Measurements from ENCODE around the gene ELMO3.

The ELMO3 gene

GRCh38 chr16:67180166-67180565, 18.8 kb upstream of the ELMO3 start:
- Histone ChIP-seq H3K4ac (ENCODE audit: low read depth, low read length) (no peak overlapping the region), H3K4me2 (ENCODE audit: low read length) (no peak overlapping the region), H3K9ac (ENCODE audit: low read length) (no peak overlapping the region), H4K8ac (ENCODE audit: low read depth, low read length) (no peak overlapping the region), H2BK5ac (ENCODE audit: low read length) (no peak overlapping the region), H3K27me3 (ENCODE audit: insufficient read depth, low read length, poor library complexity) (peaks cover under 1% of the 10 kb centered on the region), H3K27ac (ENCODE audit: low read depth, low read length) (no peak overlapping the region), H3K23ac (ENCODE audit: low read length) (no peak overlapping the region), H3K4me3 (ENCODE audit: low read length) (no peak overlapping the region), H3K36me3 (ENCODE audit: control insufficient read depth, insufficient read depth, low read length) (no peaks in the 10 kb centered on the region), H2AK5ac (ENCODE audit: low read length) (no peak overlapping the region), H3K4me1 (ENCODE audit: control insufficient read depth, low read depth, low read length) (peaks cover 3% of the 10 kb centered on the region), H2BK120ac (ENCODE audit: low read depth, low read length) (no peak overlapping the region), H3K56ac (ENCODE audit: low read length) (no peak overlapping the region), H3K18ac (ENCODE audit: low read length) (no peak overlapping the region), H2BK15ac (replicated peaks; ENCODE audit: low read depth) (no peak overlapping the region), H4K5ac (ENCODE audit: low read length) (no peak overlapping the region), H3K79me2 (ENCODE audit: control insufficient read depth, insufficient read depth, low read length) (no peaks in the 10 kb centered on the region), H3K79me1 (ENCODE audit: low read length) (peaks cover 4% of the 10 kb centered on the region)
- DNase-seq, result no peak
- no CpG with 5 or more reads among the region's 16 CpGs for WGBS (ENCODE audit: extremely low coverage, insufficient coverage, low lambda C conversion rate)

GRCh38 chr16:67181346-67181745, 17.6 kb upstream of the ELMO3 start:
- Histone ChIP-seq H3K4ac (ENCODE audit: low read depth, low read length) (no peak overlapping the region), H3K27me3 (ENCODE audit: insufficient read depth, low read length, poor library complexity) (no peaks in the 10 kb centered on the region), H2BK5ac (ENCODE audit: low read length) (no peak overlapping the region), H3K79me1 (ENCODE audit: low read length) (peaks cover 4% of the 10 kb centered on the region), H3K36me3 (ENCODE audit: control insufficient read depth, insufficient read depth, low read length) (no peaks in the 10 kb centered on the region), H2AK5ac (ENCODE audit: low read length) (no peak overlapping the region), H3K56ac (ENCODE audit: low read length) (no peak overlapping the region), H2BK120ac (ENCODE audit: low read depth, low read length) (no peak overlapping the region), H3K79me2 (ENCODE audit: control insufficient read depth, insufficient read depth, low read length) (no peaks in the 10 kb centered on the region), H3K4me3 (ENCODE audit: low read length) (no peak overlapping the region), H3K9ac (ENCODE audit: low read length) (no peak overlapping the region), H3K4me1 (ENCODE audit: control insufficient read depth, low read depth, low read length) (peaks cover 3% of the 10 kb centered on the region), H3K4me2 (ENCODE audit: low read length) (no peak overlapping the region), H3K27ac (ENCODE audit: low read depth, low read length) (no peak overlapping the region), H2BK15ac (replicated peaks; ENCODE audit: low read depth) (no peak overlapping the region), H4K5ac (ENCODE audit: low read length) (no peak overlapping the region), H3K23ac (ENCODE audit: low read length) (no peak overlapping the region), H4K8ac (ENCODE audit: low read depth, low read length) (no peak overlapping the region), H3K18ac (ENCODE audit: low read length) (no peak overlapping the region)
- no CpG with 5 or more reads among the region's 2 CpGs for WGBS (ENCODE audit: extremely low coverage, insufficient coverage, low lambda C conversion rate)
- no peak for DNase-seq

GRCh38 chr16:67182288-67182687, 16.6 kb upstream of the ELMO3 start:
- H2AK5ac ChIP-seq (ENCODE audit: low read length), result no peak overlapping the region
- H3K4ac ChIP-seq (ENCODE audit: low read depth, low read length), result no peak overlapping the region
- no peak overlapping the region for H3K18ac ChIP-seq (ENCODE audit: low read length)
- no peak overlapping the region for H4K8ac ChIP-seq (ENCODE audit: low read depth, low read length)
- no peaks in the 10 kb centered on the region for H3K36me3 ChIP-seq (ENCODE audit: control insufficient read depth, insufficient read depth, low read length)
- H2BK120ac ChIP-seq (ENCODE audit: low read depth, low read length), result no peak overlapping the region
- no peak overlapping the region for H3K27ac ChIP-seq (ENCODE audit: low read depth, low read length)
- H3K56ac ChIP-seq (ENCODE audit: low read length), result peak overlapping the region; percentile 25
- H3K79me2 ChIP-seq (ENCODE audit: control insufficient read depth, insufficient read depth, low read length), result no peaks in the 10 kb centered on the region
- no peak overlapping the region for H3K4me2 ChIP-seq (ENCODE audit: low read length)
- no peak overlapping the region for H3K23ac ChIP-seq (ENCODE audit: low read length)
- H2BK5ac ChIP-seq (ENCODE audit: low read length), result no peak overlapping the region
- no peaks in the 10 kb centered on the region for H3K27me3 ChIP-seq (ENCODE audit: insufficient read depth, low read length, poor library complexity)
- no peak overlapping the region for H3K4me3 ChIP-seq (ENCODE audit: low read length)
- H2BK15ac ChIP-seq (replicated peaks; ENCODE audit: low read depth), result no peak overlapping the region
- peak overlapping the region; percentile 27 for H3K9ac ChIP-seq (ENCODE audit: low read length)
- peaks cover 3% of the 10 kb centered on the region for H3K4me1 ChIP-seq (ENCODE audit: control insufficient read depth, low read depth, low read length)
- H3K79me1 ChIP-seq (ENCODE audit: low read length), result peaks cover 4% of the 10 kb centered on the region
- no CpG with 5 or more reads among the region's 2 CpGs for WGBS (ENCODE audit: extremely low coverage, insufficient coverage, low lambda C conversion rate)
- DNase-seq, result no peak
- H4K5ac ChIP-seq (ENCODE audit: low read length), result no peak overlapping the region

GRCh38 chr16:67183284-67183626, 15.7 kb upstream of the ELMO3 start:
- Histone ChIP-seq H3K23ac (ENCODE audit: low read length) (no peak overlapping the region), H2BK120ac (ENCODE audit: low read depth, low read length) (no peak overlapping the region)
- no CpG with 5 or more reads among the region's 11 CpGs for WGBS (ENCODE audit: extremely low coverage, insufficient coverage, low lambda C conversion rate)

GRCh38 chr16:67183627-67184452, 15.1 kb upstream of the ELMO3 start, which contains the start of gene MATCAP1:
TSS of gene MATCAP1 (minus strand) at chr16:67183963. CDS start at chr16:67180610, 3,353 bp downstream.
- no peak within 1 kb of the TSS for H2BK120ac ChIP-seq (ENCODE audit: low read depth, low read length)
- H3K4me1 ChIP-seq (ENCODE audit: control insufficient read depth, low read depth, low read length), result peaks cover 3% of the 10 kb centered on the region
- WGBS (ENCODE audit: extremely low coverage, insufficient coverage, low lambda C conversion rate), result no CpG with 5 or more reads among the region's 77 CpGs
- H2AK5ac ChIP-seq (ENCODE audit: low read length), result peak within 1 kb of the TSS; percentile 73
- peak within 1 kb of the TSS; percentile 19 for H3K23ac ChIP-seq (ENCODE audit: low read length)
- H3K36me3 ChIP-seq (ENCODE audit: control insufficient read depth, insufficient read depth, low read length), result no peaks in the 10 kb centered on the region
- H3K4ac ChIP-seq (ENCODE audit: low read depth, low read length), result no peak within 1 kb of the TSS
- H3K79me2 ChIP-seq (ENCODE audit: control insufficient read depth, insufficient read depth, low read length), result no peaks in the 10 kb centered on the region
- no peak within 1 kb of the TSS for H4K5ac ChIP-seq (ENCODE audit: low read length)
- no peaks in the 10 kb centered on the region for H3K27me3 ChIP-seq (ENCODE audit: insufficient read depth, low read length, poor library complexity)
- peak within 1 kb of the TSS; percentile 63 for H3K4me3 ChIP-seq (ENCODE audit: low read length)
- no peak within 1 kb of the TSS for H4K8ac ChIP-seq (ENCODE audit: low read depth, low read length)
- no peak within 1 kb of the TSS for H2BK15ac ChIP-seq (replicated peaks; ENCODE audit: low read depth)
- H3K79me1 ChIP-seq (ENCODE audit: low read length), result peaks cover 4% of the 10 kb centered on the region
- peak within 1 kb of the TSS; percentile 92 for H3K4me2 ChIP-seq (ENCODE audit: low read length)
- peak within 1 kb of the TSS; percentile 15 for H3K18ac ChIP-seq (ENCODE audit: low read length)
- peak within 1 kb of the TSS; percentile 98 for H3K56ac ChIP-seq (ENCODE audit: low read length)
- H3K27ac ChIP-seq (ENCODE audit: low read depth, low read length), result no peak within 1 kb of the TSS
- peak within 1 kb of the TSS; percentile 85 for H3K9ac ChIP-seq (ENCODE audit: low read length)
- peak within 1 kb of the TSS; percentile 72 for H2BK5ac ChIP-seq (ENCODE audit: low read length)
- peak; percentile 99 for DNase-seq

More at GRCh38 chr16:67183284-67183626, 15.7 kb upstream of the ELMO3 start:
- Histone ChIP-seq H3K4me3 (ENCODE audit: low read length) (peak overlapping the region; percentile 62), H3K4me1 (ENCODE audit: control insufficient read depth, low read depth, low read length) (peaks cover 3% of the 10 kb centered on the region), H3K79me2 (ENCODE audit: control insufficient read depth, insufficient read depth, low read length) (no peaks in the 10 kb centered on the region), H3K18ac (ENCODE audit: low read length) (no peak overlapping the region), H4K8ac (ENCODE audit: low read depth, low read length) (no peak overlapping the region), H3K4ac (ENCODE audit: low read depth, low read length) (no peak overlapping the region), H3K36me3 (ENCODE audit: control insufficient read depth, insufficient read depth, low read length) (no peaks in the 10 kb centered on the region), H3K9ac (ENCODE audit: low read length) (peak overlapping the region; percentile 77), H3K27me3 (ENCODE audit: insufficient read depth, low read length, poor library complexity) (no peaks in the 10 kb centered on the region), H4K5ac (ENCODE audit: low read length) (no peak overlapping the region), H2AK5ac (ENCODE audit: low read length) (no peak overlapping the region), H3K27ac (ENCODE audit: low read depth, low read length) (no peak overlapping the region), H2BK5ac (ENCODE audit: low read length) (no peak overlapping the region), H3K56ac (ENCODE audit: low read length) (peak overlapping the region; percentile 85), H3K79me1 (ENCODE audit: low read length) (peaks cover 4% of the 10 kb centered on the region), H2BK15ac (replicated peaks; ENCODE audit: low read depth) (no peak overlapping the region), H3K4me2 (ENCODE audit: low read length) (peak overlapping the region; percentile 85)
- DNase-seq, result no peak
